ENCODE measurements around the gene OIP5.
A peak's percentile ranks its signal among the peaks of the same experiment; 100 is the strongest.
"Not testable (repeated sequence)": the region's sequence is repeated elsewhere in the genome, so short reads cannot be mapped to it uniquely, and the experiment has no call there.

Gene OIP5

DNA sequence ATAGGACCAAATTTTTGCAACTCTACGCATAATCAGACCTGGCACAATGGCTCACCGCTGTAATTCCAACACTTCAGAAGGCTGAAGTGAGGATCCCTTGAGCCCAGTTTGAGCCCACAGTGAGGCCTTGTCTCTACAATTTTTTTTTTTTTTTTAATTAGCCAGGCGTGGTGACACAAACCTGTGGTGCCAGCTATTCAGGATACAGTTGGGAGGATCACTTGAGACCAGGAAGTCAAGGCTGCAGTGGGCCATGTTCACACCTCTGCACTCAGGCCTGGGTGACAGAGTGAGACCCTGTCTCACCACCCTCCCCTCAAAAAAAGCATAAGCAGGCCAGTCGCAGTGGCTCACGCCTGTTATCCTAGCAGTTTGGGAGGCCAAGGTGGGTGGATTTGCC is 24.7 kb downstream of the OIP5 start:
- no peak for DNase-seq
- intact Hi-C loops (cut with DNase I), result no loop called here

DNA sequence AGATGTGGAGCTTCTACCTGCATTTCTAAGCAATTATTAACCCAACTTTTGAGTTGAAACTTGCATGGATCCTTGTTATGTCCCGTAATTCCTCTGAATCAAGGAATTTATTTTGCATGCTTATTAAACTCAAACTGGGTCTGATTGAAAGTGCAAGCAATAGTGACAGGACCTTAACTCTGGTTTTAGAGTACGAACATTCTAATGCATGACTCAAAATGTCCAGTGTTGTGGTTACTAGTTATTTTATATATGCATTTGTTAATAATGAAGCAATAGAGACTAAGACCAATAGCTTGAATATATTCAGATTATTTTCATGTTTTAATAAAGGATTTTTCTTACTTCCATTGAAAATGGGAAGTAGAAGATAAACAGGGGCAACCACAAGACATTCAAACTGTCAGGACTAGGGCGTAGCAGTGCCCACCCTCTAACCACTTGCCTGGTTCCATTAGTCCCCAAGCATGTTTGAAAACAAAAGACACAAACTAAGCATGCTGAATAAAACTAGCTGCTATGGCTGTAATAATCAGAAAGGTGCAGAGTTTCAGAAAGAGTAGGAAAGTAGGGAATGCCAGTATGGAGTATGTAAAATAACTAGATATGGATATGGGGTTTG is 28.1 kb downstream of the OIP5 start:
- intact Hi-C loops (cut with DNase I), result no loop called here
- no peak for DNase-seq

DNA sequence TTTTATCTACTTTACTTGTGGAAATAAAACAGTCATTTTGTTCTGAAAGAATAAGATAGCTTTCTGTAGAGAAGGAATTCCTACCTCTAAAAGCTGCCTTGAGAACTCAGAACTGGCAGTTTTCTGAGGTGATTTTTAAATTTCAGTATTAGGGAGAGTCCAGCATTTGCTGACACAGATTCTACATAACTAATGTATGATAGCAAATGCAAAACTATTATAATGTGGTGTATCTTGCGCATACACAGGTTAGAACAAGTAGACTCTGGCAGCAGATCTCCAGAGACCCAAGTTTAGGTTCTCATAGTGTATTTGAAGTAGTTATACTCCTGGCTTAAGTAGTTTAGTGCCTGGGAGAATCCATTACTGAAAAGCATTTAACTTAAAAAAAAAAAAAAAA is 30.8 kb downstream of the OIP5 start:
- no peak for DNase-seq
- intact Hi-C loops (cut with DNase I), result no loop called here

DNA sequence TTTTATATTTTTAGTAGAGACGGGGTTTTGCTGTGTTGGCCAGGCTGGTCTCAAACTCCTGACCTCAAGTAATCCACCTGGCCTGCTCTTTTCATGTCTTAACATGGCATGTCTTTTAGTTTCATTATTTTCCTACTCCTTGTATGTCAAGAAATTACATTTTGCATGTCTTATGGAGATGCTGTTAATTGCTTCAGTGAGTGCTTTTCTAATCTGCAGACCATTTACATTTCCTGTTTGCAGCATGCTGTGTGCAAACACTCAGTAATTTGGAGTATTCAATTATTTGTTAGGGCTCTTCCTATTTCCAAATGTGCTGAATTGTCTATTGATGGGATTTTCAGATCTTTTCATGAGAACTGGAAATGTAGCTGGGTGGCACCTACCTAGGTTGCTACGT is 31.3 kb downstream of the OIP5 start:
- DNase-seq; intact Hi-C loops (cut with DNase I): not testable (repeated sequence)

DNA sequence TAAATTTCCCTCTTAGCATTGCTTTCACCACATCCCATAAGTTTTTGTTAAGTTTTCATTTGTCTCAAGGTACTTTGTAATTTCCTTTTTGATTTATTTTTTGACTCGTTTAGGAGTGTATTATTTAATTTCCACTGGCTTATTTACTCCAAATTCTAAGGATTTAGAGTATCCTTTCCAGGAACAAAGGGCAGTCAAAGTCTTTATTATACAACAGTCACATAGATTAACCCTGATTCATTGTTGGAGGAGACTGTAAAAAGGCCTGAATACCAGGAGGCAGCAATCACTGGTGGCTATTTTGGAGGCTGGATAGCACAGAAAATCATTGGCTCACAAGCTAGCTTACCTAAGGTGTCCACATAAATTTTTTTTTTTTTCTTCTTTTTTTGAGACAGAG is 39.9 kb downstream of the OIP5 start:
- DNase-seq, result no peak
- intact Hi-C loops (cut with DNase I), result no loop called here

DNA sequence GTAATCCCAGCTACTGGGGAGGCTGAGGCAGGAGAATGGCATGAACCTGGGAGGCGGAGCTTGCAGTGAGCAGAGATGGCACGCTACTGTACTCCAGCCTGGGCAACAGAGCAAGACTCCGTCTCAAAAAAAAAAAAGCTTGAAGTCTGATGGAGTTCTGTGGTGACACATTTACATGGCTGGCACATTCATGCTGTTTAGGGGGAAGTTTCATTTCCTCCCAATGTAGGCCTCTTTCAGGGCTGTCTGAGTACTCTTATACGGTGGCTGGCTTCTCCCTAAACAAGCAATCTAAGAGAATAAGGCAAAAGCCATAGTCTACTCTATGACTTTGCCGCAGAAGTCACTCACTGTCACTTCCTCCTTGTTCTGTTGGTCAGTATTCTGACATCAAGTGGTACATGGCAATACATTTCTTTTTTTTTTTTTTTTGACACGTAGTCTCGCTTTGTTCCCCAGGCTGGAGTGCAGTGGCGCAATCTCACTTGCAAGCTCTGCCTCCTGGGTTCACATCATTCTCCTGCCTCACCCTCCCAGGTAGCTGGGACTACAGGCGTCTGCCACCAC is 41.2 kb downstream of the OIP5 start:
- no peak for DNase-seq
- intact Hi-C loops (cut with DNase I), result no loop called here

DNA sequence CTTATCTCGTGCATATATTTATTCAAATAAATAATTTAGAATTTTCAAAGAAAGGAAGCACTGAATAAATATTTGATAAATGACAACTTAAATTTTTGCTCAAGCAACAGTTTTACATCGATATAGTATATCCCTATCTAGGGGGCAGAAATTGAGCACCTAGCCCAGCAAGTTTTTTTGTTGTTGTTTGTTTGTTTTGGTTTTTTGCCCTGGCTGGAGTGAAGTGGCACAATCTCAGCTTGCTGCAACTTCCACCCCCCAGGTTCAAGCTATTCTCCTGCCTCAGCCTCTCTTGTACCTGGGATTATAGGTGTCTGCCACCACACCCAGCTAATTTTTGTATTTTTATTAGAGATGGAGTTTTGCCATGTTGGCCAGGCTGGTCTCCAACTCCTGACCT is 42.4 kb downstream of the OIP5 start:
- intact Hi-C loops (cut with DNase I), result no loop called here

DNA sequence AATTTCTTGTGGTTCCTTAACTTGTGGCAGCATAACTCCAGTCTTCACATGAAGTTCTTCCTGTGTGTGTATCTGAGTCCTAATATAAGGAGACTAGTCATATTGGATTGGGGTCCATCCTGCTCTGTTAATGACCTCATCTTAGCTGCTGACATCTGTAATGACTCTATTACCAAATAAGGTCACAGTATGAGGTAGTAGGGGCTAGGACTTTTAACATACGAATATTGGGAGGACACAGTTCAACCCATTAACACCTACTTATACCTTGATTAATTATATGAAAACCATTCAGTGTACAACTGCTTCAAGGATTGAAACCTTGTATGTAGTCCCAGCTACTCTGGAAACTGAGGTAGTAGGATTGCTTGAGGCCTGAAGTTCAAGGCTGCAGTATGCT is 43.9 kb downstream of the OIP5 start:
- intact Hi-C loops (cut with DNase I), result no loop called here
- no peak for DNase-seq

More for the DNA sequence above, 42.4 kb downstream of the OIP5 start:
- DNase-seq, result no peak

DNA sequence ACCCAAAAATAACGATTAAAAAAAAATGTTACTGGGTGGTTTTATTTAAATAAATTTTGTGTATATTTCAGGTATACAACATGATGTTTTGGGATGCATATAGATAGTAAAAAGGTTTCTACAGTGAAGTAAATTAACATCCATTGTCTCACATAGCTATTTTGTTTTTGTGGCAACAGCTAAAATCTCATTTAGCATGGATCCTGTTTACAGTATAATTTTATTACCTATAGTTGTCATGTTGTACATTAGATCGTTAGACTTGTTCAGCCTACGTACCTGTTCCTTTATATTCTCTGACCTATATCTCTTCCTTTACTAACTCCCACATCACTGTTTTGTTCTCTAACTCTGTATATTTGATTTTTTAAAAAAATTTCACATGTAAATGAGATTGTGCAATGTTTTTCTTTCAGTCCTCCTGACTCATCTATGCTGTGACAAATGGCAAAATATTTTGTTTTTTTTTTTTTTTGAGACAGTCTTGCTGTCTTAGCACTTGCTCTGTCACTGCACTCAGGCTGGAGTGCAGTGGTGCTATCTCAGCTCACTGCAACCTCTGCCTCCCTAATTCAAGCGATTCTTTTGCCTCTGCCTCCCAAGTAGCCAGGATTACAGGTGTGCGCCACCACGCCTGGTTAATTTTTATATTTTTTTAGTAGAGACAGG is 45.6 kb downstream of the OIP5 start:
- intact Hi-C loops (cut with DNase I), result no loop called here
- DNase-seq, result no peak

DNA sequence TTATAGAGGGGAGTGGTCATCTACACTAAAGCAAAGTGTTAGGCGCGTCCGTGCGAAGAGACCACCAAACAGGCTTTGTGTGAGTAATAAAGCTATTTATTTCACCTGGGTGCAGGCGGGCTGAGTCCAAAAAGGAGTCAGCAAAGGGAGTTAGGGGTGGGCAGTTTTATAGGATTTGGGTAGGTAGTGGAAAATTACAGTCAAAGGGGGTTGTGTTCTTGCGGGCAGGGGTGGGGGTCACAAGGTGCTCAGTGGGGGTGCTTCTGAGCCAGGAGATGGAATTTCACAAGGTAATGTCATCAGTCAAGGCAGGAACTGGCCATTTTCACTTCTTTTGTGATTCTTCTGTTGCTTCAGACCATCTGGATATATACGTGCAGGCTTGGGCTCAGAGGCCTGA is 47.1 kb downstream of the OIP5 start:
- intact Hi-C loops (cut with DNase I), result no loop called here
- DNase-seq, result no peak

DNA sequence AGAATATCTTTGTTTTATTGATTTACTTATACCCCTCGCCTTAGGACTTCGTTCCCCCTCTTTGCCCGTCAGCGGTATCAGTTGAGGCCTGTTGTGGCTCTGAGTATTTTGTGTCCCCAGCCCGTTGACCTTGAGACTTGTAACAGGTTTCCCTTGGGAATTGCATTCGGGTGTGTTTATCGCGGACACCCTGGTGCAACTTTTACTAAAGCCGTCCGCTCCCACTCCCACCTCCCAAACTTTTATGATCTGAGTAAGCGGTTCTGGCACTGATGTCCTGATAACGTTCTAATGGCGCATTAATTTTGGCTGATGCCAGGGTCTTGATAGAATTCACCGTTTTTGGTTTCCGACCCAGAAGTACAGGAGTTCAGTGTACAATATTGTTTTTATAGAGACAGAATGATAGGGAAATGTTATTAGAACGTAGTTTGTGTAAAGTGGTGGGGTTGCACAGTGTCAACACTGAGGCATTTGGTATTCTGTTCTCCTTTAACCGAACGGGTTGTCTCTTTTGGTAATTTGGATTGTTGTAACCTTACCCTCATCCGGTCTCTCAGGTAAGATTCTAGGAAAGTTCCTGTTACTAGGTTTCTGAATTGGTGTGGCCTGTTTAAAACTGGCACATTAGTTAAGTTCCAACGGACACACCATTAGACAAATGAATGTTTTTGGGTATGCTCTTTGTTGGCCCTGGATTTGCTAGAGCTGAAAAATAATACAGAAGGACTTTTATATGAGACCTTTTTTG is 47.8 kb downstream of the OIP5 start:
- DNase-seq, result peak in 12 of 42 donors; percentile 4 to 40 (median 22)
- intact Hi-C loops (cut with DNase I), result loop anchor here (5.0 kb wide), 1 partner anchor 167 kb away; the partner anchor contains the start of gene INO80

DNA sequence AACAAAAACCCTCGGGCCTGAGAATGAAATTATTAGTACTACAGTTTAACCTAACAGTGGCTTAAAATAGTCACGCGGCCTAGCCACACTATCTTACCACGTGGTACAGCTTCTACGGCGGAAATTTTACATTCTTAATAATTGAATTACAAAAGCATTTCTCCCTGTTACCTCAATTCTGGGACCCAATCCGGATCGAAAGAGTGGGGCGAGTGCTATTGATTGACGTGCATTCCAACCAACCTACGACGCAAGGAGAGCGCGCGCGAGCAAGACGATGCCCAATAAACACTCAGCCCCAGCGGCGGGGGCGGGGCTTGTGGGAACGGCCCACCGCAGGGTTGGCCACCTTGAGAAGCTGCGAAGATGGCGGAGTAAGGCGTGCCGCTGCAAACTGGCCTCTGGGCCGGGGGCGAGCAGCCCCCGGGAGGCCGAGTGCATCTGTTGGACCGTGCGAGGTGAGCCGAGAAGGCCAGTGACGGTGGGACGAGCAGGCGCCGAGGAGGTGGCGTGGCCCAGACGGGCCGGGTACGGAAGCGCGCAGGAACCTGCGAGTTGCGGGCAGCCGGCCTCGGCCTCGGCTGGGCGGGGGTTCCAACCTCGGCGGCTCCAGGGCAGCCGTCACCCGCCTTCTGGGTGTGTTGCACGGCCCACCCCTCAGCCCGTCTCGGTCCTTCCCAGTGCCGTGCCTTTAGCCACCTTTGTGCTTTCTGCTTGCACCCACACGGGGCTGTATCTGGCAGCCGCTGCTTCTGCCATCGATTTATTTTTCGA is 48.6 kb downstream of the OIP5 start:
- peak; percentile 95 to 99 (median 98) for DNase-seq
- intact Hi-C loops (cut with DNase I), result loop anchor here (5.0 kb wide), 1 partner anchor 167 kb away; the partner anchor contains the start of gene INO80

DNA sequence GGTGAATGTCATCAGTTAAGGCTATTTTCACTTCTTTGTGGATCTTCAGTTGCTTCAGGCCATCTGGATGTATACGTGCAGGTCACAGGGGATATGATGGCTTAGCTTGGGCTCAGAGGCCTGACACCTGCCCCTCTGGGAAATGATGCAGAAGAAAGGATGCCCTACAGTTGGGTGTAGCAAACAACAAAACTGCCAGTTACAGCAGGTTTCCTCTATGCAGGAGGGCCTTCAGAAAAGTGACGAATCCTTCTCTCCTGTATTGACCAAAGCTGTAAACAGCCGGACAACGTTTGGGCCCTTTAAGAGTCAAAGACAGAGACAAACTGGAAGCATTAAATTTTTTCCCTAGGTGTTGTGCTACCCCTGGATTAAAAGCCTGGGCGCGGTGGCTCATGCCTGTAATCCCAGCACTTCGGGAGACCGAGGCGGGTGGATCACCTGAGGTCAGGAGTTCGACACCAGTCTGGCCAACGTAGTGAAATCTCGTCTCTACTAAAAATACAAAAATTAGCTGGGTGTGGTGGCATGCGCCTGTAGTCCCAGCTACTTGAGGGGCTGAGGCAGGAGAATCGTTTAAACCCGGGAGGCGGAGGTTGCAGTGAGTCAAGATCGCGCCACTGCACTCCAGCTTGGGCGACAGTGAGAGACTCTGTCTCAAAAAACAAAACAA is 49.3 kb downstream of the OIP5 start:
- DNase-seq, result peak in 1 of 42 donors; percentile 19
- intact Hi-C loops (cut with DNase I), result loop anchor here (5.0 kb wide), 1 partner anchor 166 kb away; the partner anchor contains the start of gene INO80

DNA sequence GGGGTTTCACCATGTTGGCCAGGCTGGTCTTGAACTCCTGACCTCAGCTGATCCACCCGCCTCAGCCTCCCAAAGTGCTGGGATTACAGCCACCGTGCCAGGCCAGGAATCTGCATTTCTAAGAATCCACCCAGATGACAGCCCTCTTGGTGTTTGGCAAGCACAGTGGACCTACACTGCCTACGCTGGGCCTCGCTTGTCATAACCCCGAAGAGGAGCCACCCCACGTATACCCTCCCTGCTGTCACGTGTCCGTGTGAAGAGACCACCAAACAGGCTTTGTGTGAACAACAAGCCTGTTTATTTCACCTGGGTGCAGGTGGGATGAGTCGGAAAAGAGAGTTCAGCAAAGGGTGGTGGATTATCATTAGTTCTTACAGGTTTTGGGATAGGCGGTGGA is 50.0 kb downstream of the OIP5 start:
- intact Hi-C loops (cut with DNase I), result loop anchor here (5.0 kb wide), 1 partner anchor 165 kb away; the partner anchor contains the start of gene INO80

DNA sequence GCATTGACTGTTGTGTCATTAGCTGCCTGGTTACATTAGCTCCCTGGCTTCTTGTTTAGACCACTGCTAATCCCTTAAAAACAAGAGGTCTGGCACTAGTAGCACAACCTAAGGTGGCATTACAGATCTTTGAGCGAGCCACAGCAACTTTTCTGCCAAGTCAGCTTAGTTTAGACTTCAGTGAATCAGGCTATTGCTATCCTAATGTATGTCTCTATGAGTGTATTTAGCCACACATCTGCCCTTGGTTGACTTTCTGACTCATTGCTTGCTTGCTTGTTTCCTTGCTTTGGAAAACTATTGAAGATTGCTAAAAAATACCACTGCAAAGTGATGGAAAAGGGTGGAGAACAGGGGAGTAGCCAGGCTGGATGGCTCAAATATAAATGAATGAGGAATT is 51.2 kb downstream of the OIP5 start:
- intact Hi-C loops (cut with DNase I), result loop anchor here (5.0 kb wide), 1 partner anchor 164 kb away; the partner anchor contains the start of gene INO80
- no peak for DNase-seq

More for the DNA sequence above, 50.0 kb downstream of the OIP5 start:
- not testable (repeated sequence) for DNase-seq

DNA sequence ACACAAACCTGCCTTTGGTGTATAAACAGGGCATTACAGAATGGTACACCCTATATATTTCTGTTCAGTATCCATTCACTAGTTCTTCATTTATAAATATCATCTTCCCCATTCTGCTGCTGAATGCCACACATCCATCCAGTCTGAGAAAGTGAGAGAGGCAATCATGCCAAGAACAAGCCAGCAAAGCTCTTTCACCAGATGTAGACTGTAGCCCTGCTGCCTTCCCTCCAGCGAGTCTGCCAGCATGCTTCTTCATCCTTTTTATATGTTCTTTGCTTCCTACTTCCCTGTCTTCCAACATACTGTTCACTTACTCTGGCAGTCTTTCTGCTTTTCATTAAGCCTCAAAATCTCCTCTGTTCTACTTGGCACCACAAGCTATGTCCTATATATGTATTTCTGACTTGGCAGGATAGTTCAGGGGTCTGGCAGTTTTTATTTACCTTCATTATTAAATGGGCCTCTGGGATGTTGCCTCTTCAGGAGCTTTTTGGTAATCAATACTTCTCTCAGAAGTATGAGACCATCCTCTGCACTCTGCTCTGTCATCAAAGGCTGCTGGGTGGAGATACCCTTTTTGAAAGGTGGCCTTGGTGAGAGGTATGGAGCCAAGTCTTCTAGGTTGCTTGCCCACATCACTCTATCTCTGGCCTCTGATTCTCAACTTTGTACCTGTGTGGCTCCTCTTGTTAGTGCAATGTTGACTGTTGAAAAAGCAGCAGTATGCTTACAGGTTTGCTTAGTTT is 52.7 kb downstream of the OIP5 start:
- intact Hi-C loops (cut with DNase I), result loop anchor here (5.0 kb wide), 1 partner anchor 162 kb away; the partner anchor contains the start of gene INO80
- DNase-seq, result no peak

DNA sequence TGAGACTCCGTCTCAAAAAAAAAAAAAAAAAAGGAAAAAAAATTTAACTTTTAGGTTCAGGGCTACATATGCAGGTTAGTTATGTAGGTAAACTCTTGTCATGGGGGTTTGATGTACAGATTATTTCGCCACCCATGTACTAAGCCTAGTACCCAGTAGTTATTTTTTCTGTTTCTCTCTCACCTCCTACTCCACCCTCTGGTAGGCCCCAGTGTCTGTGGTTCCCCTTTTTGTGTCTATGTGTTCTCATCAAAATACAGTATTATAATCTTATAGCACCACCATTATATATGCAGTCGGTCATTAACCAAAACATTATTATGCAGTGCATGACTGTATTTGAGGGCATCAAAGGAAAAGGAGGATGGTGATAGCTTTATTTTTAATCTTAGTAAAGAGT is 54.1 kb downstream of the OIP5 start:
- DNase-seq, result no peak
- intact Hi-C loops (cut with DNase I), result no loop called here

DNA sequence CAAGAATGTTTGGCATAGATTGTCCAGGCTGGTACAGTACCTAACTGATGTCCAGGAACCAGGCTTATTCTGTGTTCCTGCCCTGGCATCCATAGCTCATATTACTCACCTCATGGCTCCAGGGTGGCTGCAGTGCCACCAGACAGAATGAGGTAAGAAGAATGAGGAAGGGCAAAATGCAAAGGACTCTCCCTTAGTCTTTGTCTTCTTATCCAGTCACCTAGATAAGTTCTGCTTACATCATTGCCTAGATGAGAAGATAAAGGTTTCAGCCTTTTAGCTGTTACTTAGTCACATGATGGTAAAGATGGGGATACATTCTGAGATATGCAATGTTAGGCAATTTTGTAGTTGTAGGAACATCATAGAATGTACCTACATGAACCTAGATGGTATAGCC is 55.6 kb downstream of the OIP5 start:
- DNase-seq, result no peak
- intact Hi-C loops (cut with DNase I), result no loop called here
